Gastrocnemius medialis (tissue), 4 donors: ENCODE results near the gene NRCAM.

ENCODE experiments used
- POLR2A ChIP-seq, 2 donors: fragments of 450-650 bp; IDR thresholded peaks; one replicate each; pipeline ENCODE4 v1.6.1; 2017; ENCODE audit warnings: antibody characterized with exemption in 2 of 2, mild to moderate bottlenecking in 2 of 2, moderate library complexity in 2 of 2
- TF ChIP-seq, protein P1 (sequence below), 5 experiments: fragments of 450-650 bp in 3 of 5; fragments of 200-600 bp in 2 of 5; sonication (generic) in 2 of 5; IDR thresholded peaks in 4 of 5; conservative IDR thresholded peaks in 1 of 5; 1 replicate in 4 of 5; 2 replicates in 1 of 5; pipeline ENCODE4 v1.5.1; 2016 to 2019; ENCODE audit warnings: antibody characterized with exemption in 5 of 5, mild to moderate bottlenecking in 3 of 5, moderate library complexity in 3 of 5

DNA sequence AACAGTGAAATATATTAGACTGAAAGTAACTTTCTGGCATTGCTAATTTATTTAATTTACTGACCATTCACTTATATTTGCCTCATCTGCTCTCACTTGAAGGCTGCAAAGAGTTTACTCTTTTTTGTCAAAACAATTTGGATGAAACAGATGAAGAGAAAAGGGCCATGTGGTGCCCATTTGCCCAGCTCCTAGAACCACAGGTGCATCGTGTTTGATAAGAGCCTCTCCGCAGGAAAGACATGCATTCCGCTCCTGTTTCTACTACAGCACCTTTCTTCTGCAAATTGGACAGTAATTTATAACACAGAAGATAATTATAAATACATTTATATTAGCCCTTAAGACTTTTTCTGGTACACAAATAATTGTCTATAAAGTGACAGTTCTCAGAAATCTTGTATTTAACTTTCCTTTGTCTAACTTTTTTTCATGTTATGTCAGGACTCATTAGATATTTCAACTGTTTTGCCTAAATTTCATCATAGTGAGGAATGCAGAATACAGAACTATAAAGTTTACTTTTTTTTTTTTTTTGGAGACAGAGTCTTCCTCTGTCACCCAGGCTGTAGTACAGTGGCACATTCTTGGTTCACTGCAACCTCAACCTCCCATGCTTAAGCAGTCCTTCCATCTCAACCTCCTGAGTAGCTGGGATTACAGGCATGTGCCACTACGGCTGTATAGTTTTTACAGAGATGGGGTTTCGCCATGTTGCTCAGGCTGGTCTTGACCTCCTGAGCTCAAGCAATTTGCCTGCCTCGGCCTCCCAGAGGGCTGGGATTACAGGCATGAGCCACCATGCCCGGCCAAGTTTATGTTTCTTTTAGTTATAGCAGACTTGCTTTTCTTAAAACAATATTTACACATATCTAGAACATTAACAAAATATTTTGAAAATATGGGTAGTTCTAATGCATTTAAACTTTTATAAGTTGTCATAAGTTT is 326.9 kb downstream of the NRCAM start:
- TF ChIP-seq, protein P1, sequence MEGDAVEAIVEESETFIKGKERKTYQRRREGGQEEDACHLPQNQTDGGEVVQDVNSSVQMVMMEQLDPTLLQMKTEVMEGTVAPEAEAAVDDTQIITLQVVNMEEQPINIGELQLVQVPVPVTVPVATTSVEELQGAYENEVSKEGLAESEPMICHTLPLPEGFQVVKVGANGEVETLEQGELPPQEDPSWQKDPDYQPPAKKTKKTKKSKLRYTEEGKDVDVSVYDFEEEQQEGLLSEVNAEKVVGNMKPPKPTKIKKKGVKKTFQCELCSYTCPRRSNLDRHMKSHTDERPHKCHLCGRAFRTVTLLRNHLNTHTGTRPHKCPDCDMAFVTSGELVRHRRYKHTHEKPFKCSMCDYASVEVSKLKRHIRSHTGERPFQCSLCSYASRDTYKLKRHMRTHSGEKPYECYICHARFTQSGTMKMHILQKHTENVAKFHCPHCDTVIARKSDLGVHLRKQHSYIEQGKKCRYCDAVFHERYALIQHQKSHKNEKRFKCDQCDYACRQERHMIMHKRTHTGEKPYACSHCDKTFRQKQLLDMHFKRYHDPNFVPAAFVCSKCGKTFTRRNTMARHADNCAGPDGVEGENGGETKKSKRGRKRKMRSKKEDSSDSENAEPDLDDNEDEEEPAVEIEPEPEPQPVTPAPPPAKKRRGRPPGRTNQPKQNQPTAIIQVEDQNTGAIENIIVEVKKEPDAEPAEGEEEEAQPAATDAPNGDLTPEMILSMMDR (IDR thresholded peaks at IDR 0.05 in 4 of 5, conservative IDR thresholded peaks at IDR 0.05 in 1 of 5): no peak
- TF ChIP-seq POLR2A (IDR thresholded peaks at IDR 0.05): no peak
